GM13976 (cell line): ENCODE results near the gene CP.
"Not testable (repeated sequence)": the region's sequence is repeated elsewhere in the genome, so short reads cannot be mapped to it uniquely, and the experiment has no call there.

ENCODE experiments used
- DNase-seq: peaks from one replicate; pipeline ENCODE4 v3.0.0; 2012; ENCODE audit warnings: low spot score
- CTCF ChIP-seq: IDR thresholded peaks from 2 replicates; pipeline ENCODE4 v1.5.1; 2012; ENCODE audit warnings: borderline replicate concordance, mild to moderate bottlenecking; ENCODE audit not compliant: insufficient read depth; ENCODE audit errors: extremely low read depth, missing control alignments, control extremely low read depth
- in situ Hi-C: fragments of 300-500 bp; cut with MboI; formaldehyde crosslinking; loops from one replicate; pipeline ENCODE4 v1.12.0; 2022; ENCODE audit warnings: low sequenced_read_pairs, mixed read lengths, inconsistent platforms; ENCODE audit not compliant: unreplicated experiment

The CP gene

GRCh38 chr3:149245738-149246451 is 24.3 kb upstream of the CP start:
- DNase-seq, result peak; percentile 34
- no peak for TF ChIP-seq CTCF
- in situ Hi-C loops, result no loop called here

DNA sequence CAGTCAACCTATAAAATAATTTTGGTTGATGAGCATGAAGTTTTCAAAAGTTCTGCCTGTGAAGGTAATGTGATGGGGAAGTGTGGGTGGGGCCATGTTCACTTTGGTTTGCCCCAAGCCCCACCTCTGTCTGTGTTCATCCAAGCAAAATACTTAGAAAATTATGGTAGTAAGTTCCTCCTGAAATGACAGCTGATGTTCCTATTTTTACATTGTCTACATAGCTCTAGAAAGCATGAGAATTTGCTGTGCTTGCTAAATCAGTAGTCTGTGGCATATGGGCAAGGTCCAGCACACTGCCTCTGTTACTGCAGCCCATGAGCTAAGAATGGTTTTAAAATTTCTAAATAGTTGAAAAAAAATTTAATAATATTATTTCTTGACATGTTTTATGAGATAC is 21.9 kb upstream of the CP start:
- no peak for TF ChIP-seq CTCF
- in situ Hi-C loops, result no loop called here
- DNase-seq, result no peak

GRCh38 chr3:149239357-149239936 is 17.8 kb upstream of the CP start:
- DNase-seq, result no peak
- in situ Hi-C loops, result no loop called here
- TF ChIP-seq CTCF, result no peak

GRCh38 chr3:149238268-149238667 is 16.6 kb upstream of the CP start:
- DNase-seq, in situ Hi-C loops: not testable (repeated sequence)

DNA sequence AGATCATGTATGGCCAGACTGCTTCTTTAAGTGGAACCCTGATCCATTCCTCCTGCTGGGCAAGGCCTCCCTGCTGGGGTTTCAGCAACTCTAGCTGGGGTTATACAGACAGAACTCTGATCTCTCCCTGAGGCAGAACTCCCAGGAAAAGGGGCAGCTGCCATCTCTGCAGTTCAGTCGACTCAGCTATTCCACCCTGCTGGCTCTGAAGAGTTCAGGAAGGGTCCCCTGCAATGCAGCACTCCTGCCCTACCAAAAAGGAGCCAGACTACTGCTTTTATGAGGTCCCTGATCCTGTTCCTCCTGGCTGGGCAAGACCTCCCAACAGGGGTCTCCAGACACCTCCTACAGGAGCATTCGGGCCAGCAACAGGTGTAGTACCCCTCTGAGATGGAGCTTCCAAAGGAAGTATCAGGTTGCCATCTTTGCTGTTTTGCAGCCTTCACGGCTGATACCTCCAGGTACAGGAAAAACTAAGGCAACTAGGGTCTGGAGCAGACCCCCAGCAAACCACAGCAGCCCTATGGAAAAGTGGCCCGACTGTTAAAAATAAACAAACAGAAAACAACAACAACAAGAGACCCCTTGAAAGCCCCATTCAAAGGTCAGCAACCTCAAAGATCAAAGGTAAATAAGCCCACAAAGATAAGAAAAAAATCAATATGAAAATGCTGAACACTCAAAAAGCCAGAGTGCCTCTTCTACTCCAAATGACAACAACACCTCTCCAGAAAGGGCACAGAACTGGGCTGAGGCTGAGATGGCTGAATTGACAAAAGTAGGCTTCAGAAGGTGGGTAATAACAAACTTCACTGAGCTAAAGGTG is 14.2 kb upstream of the CP start:
- in situ Hi-C loops, result no loop called here
- no peak for TF ChIP-seq CTCF
- no peak for DNase-seq

- TF ChIP-seq CTCF, result no peak
- in situ Hi-C loops, result no loop called here
Measured at GRCh38 chr3:149234671-149235245, 13.1 kb upstream of the CP start.

More at GRCh38 chr3:149234671-149235245, 13.1 kb upstream of the CP start:
- DNase-seq, result no peak
